GM10266 (cell line): ENCODE data around the gene DIS3L2.

Experiments
- DNase-seq: peaks from one replicate; pipeline ENCODE4 v3.0.0; 2012; ENCODE audit errors: extremely low spot score
- TF ChIP-seq, protein P1 (sequence below): IDR thresholded peaks from 2 replicates; pipeline ENCODE4 v1.5.1; 2012; ENCODE audit warnings: mild to moderate bottlenecking, low read depth; ENCODE audit not compliant: control insufficient read depth, insufficient read depth; ENCODE audit errors: missing control alignments

The DIS3L2 gene

DNA sequence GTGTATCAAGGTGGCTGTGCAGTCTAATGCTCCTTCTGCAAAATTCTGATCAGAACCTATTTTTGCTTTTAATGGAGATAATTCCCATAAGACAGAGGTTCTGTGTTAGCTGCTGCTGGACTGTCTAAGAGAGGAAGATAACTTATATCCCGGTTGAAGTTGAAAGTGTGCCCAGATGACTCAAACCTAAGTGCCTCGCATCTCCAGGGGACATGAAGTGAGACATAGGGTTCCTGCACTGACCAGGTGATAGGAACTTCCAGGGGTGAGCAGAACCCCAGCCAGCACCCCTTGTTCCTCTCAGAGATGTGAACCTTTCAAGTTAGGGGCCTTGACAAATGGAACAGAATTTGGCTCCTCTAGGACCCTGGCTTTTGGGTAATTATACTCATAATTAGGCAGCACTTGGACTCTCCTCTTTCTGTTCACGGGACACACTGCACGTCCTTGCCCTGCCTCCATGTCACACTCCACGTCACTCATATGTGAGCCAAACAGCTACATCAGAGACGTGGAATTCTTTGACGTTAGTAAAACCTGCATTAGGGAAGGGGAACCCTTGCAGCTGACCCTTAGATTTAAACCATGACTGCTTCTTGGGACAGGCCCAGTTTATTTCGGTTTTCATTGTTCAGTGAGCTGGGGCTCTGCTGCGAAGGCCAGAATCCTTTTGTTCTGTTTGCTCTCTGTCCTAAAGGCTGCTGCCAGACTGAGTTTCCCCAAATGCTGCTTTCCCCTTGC lies 312.6 kb downstream of the DIS3L2 start:
- TF ChIP-seq, protein P1, sequence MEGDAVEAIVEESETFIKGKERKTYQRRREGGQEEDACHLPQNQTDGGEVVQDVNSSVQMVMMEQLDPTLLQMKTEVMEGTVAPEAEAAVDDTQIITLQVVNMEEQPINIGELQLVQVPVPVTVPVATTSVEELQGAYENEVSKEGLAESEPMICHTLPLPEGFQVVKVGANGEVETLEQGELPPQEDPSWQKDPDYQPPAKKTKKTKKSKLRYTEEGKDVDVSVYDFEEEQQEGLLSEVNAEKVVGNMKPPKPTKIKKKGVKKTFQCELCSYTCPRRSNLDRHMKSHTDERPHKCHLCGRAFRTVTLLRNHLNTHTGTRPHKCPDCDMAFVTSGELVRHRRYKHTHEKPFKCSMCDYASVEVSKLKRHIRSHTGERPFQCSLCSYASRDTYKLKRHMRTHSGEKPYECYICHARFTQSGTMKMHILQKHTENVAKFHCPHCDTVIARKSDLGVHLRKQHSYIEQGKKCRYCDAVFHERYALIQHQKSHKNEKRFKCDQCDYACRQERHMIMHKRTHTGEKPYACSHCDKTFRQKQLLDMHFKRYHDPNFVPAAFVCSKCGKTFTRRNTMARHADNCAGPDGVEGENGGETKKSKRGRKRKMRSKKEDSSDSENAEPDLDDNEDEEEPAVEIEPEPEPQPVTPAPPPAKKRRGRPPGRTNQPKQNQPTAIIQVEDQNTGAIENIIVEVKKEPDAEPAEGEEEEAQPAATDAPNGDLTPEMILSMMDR, result no peak
- DNase-seq, result no peak

DNA sequence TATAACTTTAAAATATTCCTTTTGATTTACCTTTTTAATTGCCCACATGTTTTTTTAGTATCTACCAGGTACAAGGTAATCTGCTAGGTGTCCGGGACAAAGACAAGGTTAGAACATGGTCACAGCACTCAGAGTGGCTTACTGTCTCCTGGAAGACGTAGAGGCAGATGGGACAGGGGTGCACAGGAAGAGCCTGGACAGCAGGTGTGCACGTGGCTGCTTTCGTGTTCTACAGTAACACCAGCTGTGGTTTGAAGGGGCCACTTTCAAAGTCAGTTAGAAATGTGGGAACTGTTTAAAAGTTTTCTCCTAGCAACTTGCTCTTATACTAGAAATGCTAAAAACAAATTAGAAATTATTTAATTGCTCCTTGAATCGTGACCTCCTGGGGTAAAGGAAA lies 314.2 kb downstream of the DIS3L2 start:
- DNase-seq, result no peak
- TF ChIP-seq, protein P1, result no peak

DNA sequence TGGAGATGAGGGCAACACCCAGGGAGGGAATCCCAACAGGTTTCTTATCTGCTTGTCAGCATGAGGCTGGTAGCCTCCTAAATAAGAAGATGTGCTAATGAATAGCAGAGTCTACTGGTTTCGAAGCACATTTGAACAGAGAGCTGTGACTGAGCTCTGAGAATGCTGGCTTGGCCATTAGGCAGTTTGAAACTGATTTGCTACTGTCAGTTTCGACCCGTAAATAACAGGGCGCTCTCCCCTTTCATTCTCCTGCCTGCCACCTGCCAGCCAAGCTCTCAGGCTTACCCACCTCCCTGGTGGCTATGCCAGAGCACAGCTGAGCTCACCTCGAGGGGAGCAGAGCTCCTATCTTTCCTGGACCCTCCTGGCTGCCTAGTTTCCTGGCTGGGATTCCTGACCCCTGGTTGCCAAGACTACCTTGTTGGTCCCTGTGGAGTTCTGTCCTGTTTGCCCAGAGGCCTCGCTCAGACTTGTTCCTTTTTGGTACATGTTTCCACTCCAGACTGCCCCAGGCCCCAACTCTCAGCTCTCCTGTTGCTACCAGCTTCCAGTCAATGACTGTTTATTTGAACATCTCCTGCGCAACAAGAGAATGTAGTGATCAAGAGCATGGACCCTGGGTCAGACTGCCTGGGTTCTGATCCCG lies 314.7 kb downstream of the DIS3L2 start:
- DNase-seq, result no peak
- TF ChIP-seq, protein P1, result no peak

DNA sequence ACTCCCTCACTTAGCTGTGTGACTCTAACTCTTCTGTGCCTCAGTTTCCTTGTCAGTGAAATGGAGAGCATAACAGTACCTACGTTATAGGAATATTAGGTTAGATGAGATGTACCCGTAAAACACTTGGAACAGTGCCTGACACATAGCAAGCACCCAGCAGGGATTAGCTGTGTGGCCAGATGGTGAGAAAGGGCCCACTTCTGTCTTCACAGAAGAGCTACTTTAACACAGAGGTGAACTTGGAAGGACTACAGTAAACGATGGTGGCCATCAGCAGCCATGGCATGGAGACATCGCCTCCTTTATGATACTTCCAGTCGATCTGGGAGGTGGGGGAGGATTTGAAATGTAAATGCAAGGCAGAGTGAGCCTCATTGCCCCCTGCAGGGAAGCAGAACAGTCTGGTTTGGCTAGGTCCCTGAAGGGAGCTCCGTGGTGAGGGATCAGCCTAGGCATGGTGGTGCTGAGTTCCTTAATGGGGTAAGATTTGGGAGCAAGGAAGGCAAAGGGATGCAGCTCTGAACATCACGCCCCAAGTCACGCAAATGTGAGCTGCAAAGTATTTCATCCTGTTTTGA lies 315.3 kb downstream of the DIS3L2 start:
- no peak for DNase-seq
- TF ChIP-seq, protein P1, result no peak

- TF ChIP-seq, protein P1, result no peak
- no peak for DNase-seq
Observed at GRCh38 chr2:232278534-232278933, 317.0 kb downstream of the DIS3L2 start.

- TF ChIP-seq, protein P1, result no peak
- DNase-seq, result no peak
Observed at GRCh38 chr2:232280341-232280740, 318.8 kb downstream of the DIS3L2 start.
